GM21526 (cell line): ENCODE measurements around the gene TBCCD1.
A peak's percentile ranks its signal among the peaks of the same experiment; 100 is the strongest.

ENCODE experiments used
- ATAC-seq: cut with Tn5 transposase; IDR thresholded peaks from one replicate; pipeline ENCODE4 v1.9.1; 2021; ENCODE audit warnings: moderate library complexity; ENCODE audit not compliant: unreplicated experiment, low FRiP score

TBCCD1 gene, protein sequence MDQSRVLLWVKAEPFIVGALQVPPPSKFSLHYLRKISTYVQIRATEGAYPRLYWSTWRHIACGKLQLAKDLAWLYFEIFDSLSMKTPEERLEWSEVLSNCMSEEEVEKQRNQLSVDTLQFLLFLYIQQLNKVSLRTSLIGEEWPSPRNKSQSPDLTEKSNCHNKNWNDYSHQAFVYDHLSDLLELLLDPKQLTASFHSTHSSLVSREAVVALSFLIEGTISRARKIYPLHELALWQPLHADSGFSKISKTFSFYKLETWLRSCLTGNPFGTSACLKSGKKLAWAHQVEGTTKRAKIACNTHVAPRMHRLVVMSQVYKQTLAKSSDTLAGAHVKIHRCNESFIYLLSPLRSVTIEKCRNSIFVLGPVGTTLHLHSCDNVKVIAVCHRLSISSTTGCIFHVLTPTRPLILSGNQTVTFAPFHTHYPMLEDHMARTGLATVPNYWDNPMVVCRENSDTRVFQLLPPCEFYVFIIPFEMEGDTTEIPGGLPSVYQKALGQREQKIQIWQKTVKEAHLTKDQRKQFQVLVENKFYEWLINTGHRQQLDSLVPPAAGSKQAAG

DNA sequence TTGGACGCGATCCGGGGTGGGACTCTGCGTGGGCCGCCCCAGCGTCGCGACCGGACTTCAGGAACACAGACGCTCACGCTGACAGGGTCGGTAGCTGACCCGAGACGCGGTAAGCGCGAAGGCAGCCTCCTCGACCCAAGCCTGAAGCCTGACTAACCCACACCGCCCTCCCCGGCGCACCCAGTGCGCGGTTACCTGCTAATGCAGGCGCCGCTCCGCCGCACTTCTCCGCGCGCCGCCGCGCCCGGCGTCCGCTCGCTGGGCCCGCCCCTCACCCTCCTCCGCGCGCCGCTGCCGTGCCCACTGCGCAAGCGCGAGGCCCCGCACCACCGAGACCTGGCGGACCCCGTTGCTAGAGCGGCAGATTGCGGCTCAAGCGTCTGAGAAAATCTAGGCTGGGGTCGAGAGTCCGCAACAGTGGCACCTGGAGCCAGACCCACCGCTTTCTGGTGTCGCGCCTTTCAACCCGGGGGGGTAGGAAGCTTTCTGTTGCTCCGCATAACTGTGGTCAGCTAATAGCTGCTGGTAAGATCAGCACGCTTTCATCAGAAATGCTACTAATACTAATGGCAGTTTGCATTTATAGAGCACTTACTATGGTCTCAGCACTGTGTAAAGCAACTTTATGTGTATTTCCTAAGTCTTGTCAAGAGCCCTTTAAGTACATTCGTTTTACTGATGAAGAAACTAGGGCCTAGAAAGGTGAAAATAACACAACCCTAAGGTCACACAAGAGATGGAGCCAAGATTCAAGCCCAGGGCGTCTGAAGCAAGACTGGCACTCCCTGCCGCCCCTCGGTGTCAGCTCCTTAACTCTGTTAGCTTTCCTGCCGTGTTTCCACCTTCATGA, at the start of gene TBCCD1:
Gene TBCCD1 (minus strand): TSS at position 268 of the 850 bp plus-strand sequence. CDS start 3,010 bp downstream, outside the sequence.
- peak; percentile 45 for ATAC-seq

DNA sequence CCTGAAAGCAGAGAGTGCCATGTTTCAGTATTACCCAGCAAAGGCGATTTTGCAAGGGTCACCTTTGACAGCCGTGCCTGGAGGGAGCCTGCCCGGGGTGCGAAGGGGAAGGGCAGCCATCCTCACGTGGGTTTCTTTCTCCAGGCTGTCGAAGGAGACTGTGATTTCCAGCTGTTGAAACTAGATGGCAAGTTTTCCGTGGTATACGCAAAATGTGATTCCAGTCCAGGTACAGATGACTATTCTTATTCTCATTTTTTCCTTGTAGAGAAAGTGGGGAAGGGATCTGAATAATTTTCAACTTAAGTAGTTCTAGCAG, 49.1 kb upstream of the TBCCD1 start:
- ATAC-seq = no peak

DNA sequence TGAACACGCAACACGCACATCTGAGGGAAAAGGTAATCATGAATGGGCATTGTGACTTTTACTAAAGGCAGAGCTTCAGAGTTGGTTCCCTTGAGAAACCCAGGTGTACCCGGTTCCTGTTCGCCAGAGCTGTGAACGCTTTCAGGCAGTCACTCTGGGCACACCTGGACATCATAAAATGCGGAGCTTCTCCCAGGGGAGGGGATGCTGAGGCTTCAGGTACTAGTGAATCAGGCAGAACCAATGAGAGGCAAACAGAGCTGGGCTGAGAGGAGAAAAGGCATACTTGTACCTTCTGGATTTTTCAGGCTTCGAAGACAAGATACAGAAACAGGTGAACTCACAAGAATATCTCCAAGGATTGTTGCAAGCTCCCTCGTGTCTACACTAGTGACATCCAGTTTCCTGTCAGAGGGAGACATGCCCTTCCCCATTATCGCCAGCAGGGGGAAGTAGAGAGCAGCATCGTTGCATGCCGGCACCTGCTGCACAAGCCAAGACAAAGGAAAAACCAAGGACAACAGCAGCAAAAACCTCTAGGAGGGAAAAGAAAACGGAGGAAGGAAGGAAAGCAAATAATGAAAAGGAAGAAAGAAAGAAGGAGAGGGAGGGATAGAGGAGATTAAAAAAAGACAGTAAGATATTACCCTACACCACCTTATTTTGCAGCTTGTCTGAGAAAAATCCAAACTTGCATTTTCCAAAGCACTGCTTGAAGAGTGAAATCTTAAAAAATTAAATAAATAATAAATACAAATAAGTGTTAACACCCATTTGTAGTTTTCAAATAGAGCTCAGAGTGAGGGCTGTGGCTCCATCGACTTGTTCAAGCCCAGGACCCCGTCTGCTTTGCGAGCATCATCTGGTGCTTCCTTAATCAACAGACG, 47.7 kb upstream of the TBCCD1 start:
- ATAC-seq = peak; percentile 65

DNA sequence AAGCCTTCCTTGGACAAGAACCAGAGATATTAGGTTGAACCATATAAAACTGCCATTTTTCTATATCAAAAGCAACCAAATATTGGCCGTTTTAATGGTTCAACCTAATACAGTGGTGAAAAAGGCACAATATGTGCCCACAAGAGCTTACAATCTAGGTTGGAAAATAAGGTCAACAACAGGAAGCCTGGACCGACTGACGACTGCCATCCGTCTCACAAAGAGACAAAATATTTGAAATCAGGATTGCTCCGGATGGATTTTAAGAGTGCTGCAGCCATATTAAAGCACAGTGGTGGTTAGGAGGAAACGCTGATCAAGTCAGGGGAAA, 47.1 kb upstream of the TBCCD1 start:
- no peak for ATAC-seq

DNA sequence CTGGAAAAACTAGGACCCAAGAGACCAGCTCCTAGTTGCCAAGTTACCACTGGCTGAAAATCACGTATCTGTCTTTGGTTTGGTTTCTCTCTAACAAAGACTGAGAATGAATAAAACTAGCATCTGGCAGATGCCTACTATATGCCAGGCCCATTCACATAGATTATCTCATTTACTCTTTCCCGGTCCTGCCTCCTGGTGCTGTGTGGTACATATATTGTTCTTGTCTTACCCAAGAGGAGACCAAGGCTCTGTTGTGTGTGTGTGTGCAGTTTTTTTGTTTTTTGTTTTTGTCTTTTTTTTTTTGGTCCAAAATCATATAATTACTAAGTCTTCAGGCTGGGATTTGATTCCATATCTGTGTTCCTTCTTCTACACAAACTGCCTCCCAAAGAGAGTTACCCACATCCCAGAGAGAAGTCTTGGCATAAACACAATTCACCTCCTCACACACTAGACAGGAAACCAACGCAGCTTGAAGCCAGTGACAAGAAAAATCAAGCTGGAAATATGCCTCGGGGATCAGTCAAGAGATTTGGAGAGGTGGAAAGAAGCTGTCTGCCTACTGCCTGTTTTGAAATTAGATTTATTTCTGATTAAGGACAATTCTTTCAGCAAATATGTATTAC, 46.6 kb upstream of the TBCCD1 start:
- ATAC-seq = no peak

DNA sequence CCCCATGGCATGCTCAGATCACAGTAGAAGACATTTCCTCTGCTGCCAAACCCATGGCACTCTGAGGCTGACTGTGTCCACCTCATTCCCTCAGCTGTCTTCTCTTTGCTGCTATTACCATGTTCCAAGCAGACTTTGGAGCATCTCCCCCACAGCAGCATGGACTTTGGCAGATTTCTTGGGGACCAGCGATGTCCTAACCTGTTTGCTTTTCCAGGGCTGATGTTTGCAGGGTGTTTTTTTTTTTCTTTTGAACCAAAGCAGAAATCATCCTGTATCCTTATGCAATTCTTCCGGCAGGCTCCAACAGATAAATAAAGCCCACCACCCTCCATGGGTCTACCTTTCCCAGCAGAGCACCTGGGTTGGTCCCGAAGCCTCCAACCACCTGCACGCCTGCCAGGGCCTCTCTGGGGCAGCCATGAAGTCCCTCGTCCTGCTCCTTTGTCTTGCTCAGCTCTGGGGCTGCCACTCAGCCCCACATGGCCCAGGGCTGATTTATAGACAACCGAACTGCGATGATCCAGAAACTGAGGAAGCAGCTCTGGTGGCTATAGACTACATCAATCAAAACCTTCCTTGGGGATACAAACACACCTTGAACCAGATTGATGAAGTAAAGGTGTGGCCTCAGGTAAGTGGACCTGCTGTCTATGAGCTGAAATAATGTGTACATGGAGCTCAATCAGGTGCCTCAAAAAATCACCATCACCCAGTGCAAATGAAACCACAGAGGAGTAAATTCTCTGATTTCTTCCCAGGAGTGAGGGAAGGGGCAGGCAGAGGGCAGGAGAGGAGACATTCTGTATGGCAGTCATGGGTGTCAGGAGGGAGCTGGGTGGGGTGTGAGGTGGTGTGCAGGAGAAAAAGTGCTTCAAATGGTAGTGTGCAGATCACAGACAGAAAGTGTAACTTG, 45.8 kb upstream of the TBCCD1 start, which contains the start of gene AHSG:
Gene AHSG (plus strand): TSS at position 340 of the 916 bp plus-strand sequence. CDS start 82 bp downstream, at position 422.
- no peak for ATAC-seq

DNA sequence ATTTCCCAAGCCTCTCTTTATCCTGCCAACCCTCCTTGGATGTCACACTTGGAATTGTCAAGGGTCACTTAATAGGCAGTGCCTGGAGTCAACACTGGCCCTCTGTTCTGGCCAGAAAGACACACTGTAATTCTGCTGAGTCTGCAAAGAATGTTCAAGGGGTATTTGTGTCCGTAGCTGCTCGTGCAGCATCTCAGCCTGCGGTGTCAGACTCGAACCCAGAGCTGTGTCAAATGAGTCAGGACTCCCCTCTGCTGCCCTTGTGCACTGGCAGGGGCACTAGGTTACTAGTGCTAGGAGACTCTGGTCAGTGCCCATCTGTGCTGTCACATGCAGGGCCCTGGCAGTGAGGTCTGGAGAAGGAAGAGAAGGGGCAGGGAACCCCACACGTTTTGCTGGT, 44.9 kb upstream of the TBCCD1 start:
- no peak for ATAC-seq

DNA sequence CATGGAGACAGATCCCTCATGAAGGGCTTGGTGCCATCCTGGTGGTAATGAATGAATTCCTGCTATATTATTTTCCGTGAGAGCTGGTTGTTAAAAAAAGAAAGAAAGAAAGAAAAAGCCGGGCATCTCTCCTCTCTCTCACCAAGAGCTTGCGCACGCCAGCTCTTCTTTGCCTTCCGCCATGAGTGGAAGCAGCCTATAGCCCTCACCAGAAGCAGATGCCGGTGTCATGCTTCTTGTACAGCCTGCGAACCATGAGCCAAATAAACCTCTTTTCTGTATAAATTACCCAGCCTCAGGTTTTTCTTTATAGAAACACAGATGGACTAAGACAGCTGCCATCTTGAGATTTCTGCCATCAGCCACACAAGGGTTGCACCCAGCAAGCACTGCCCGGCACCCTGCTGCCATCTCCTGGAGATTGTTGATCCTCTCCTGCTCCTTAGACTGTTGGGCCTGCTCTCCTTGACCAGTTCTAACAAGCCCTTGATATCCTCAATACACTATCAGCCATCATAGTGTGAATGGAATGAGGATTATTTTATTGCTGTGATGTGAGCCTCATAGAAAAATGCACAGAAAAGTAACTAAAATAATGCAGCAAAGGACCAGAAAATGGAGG, 42.2 kb upstream of the TBCCD1 start:
- no peak for ATAC-seq

DNA sequence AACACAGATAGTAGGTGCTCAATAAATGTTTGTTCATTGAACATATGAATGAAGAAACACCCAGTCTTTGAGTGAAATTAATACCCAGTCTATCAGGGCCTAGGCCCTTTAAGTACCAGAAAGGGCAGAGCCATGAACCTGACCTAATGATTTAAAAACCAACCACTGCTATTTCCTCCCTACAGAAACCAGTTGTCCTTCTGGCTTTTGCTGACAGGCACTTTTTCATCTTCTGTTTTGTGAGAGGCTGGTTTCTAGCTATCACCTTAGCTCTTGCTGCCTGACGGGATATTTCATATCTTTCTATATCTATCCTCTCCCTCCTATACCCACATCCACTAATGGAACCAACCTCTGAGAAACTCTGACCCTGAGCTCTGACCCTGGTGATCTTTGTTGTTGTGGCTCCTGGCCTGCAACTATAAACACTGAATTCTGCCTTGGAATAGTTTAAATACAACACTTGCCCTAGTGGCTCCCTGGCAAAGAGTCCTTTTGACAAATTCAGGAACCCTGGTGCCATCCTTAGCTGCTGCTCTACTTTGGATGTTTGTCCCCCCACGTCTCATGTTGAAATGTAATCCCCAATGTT, 41.6 kb upstream of the TBCCD1 start:
- ATAC-seq = no peak

DNA sequence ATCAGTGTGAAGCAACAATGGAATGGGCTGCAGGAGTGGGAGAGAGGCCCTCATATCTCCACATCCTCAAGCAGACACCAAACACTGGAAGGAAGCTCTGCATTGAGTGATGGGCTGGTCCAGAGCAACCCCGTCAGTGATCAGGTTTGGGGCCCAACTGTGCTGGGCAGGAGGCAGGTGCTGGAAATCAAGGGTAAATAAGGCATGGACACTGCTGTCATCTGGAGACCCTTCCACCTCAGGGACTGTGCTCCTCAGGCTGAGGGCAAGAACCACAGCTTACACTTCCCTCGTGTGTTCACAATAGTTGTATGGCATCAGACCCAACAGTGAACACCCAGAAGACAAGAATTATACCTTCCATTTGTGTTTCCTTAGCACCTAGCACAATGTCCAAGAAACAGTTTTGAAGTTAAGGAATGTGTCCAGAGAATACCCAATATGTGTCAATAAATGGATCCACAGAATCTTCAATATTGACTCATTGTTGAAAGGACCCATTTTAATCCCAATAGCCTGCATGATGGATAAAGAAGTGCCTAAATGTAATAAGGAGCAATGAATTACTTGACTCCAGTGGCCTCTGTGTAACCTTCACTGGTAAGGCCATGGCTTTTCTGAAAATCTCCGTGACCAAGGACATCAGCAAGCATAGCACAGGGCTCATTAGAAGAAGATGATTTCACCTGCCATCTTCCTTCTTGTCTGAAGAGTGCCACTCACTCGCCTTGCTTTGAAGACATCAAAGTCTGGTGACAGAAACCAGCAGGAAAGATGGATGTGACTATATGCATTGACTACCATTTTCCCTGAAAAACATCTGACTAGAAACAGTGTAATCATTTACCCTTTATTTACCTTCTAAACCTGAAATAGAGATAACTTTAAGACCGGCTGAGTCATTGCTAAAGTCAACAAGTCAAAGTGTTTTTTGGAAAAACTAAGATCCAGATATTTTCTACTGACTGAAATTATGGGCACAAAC, 38.7 kb upstream of the TBCCD1 start:
- no peak for ATAC-seq

DNA sequence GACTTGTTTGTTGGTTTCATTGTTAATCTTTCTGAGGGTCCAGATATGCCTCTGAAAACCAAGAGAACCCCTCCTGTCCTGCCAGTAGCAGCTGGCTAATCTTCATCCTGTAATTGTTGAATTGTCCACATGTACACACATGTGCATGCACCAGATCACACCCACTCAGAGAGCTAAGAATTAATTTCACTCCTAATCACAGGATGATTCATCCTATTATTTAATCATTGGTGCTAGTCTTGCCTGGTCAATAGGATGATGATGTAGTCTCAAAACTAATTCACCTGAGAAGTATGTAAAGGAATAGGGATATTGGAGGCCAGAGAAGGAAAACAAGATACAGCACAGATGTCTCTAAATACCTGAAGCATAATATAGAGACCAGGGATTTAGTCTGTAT, 37.9 kb upstream of the TBCCD1 start:
- ATAC-seq = no peak

DNA sequence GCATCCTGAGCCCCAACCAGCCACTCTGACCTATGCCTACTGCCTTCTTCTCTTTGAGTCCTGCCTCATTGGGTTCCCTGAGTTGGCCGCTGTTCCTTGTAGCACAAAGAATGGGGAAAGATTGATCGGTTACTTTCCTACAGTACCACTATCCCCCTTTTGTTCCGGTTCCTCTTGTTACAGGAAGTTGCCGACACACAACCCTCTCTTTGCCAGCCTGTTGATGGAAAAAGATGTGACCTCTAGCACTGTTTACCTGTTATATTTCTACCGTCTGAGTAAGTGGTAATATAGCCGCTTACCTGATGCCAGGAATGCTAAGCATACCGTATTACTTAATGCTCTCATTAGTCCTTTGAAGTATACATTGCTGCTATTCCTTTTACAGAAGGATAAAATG, 36.0 kb upstream of the TBCCD1 start:
- no peak for ATAC-seq

DNA sequence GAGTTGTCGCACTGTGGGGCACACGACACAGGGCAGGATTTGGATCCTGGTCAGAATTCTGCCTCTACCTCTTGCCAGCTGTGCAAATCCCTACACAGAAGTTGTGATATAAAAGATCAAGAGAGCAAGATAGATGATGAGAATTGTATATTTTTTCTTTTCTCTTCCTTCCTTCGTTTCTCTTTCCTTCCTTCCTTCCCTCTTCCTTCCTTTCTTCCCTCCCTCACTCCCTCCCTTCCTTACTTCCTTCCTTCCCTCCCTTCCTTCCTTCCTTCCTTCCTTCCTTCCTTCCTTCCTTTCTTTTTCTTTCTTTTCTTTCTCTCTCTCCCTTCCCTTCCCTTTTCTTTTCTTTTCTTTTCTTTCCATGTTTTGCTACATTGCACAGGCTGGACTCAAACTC, 33.8 kb upstream of the TBCCD1 start:
- ATAC-seq = no peak

DNA sequence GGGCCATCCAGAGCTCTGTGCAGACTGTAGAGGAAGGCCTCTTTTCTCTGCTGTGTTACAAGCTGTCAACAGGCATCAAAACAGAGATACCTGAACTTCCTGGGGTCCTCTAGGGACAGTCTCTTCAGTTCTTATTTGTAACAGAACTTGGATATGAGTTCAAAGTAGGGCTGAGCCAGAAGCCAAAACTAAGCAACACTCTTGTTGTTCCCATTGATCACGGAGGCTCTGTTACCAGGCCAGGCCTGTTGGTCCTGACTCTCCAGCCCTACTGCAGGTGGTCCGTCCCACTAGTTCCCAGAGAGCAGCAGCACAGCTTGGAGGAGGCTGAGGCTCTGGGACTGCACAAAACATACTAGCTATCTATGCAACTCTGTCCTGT, 32.6 kb upstream of the TBCCD1 start:
- no peak for ATAC-seq

DNA sequence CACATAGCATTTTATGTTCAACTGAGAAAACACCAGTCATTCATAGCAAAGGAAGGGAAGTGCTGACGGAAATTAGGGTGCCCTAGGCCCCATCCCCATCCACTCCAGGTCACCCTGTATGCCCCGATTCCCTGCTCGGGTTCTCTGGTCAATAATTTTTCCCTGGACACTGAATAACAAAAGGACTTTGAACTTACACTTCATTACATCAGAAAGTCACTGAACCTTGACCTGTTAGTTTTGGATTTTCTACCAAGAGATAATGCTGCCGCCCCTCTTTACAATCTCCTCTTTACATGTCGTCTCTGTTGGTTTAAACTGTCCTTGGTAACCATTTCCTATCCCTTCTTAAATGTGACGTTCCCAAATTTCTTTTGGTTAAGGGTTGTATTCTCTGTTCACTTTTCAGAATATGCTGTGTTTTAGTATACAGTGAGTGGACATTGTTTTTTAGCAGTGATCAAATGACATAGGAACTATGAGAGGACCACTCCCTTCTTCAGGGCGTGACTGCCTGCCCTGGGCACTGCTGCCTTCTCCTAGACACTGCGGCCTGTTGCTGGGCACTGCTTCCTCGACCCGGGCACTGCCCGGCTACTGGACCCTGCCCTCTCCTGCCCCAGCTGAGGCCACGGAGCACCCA, 32.1 kb upstream of the TBCCD1 start:
- ATAC-seq = no peak

DNA sequence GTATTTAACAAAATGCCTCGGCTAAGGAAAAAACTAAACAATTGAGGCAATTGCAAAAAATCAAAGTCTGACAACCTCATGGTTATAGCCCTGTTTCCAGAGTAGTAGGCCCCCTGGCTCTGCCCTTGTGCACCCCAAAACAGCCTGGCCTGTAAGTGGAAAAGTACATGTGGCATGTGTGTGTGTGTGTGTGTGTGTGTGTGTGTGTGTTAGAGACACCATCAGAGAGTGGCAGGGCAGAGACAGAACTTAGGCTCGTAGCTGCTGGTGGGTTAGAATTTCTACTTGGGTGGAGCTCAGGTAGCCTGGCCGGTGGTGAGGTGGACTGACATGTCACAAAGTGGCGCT, 31.6 kb upstream of the TBCCD1 start:
- no peak for ATAC-seq
